ENCODE measurements around the gene MAP3K4.

Gene MAP3K4

GRCh38 chr6:161151059-161151645 is 159.6 kb downstream of the MAP3K4 start:
- Histone ChIP-seq H3K27me3 (ENCODE audit: insufficient read depth, low read length) (no peaks in the 10 kb centered on the region), H3K9me3 (ENCODE audit: low read length) (peaks cover 1% of the 10 kb centered on the region), H3K4me1 (ENCODE audit: insufficient read depth, low read length) (no peaks in the 10 kb centered on the region), H3K36me3 (ENCODE audit: insufficient read depth, low read length) (peaks cover 83% of the 10 kb centered on the region), H3K4me3 (ENCODE audit: low read length) (no peak overlapping the region), H2AFZ (ENCODE audit: low read depth, low read length) (no peak overlapping the region)

GRCh38 chr6:161151660-161152526 is 160.3 kb downstream of the MAP3K4 start:
- H3K36me3 ChIP-seq (ENCODE audit: insufficient read depth, low read length): peaks cover 76% of the 10 kb centered on the region
- H3K27me3 ChIP-seq (ENCODE audit: insufficient read depth, low read length): no peaks in the 10 kb centered on the region
- no peak overlapping the region for H3K4me3 ChIP-seq (ENCODE audit: low read length)
- peaks cover 1% of the 10 kb centered on the region for H3K9me3 ChIP-seq (ENCODE audit: low read length)
- H3K4me1 ChIP-seq (ENCODE audit: insufficient read depth, low read length): no peaks in the 10 kb centered on the region
- H2AFZ ChIP-seq (ENCODE audit: low read depth, low read length): no peak overlapping the region

- peaks cover 70% of the 10 kb centered on the region for H3K36me3 ChIP-seq (ENCODE audit: insufficient read depth, low read length)
- H3K27me3 ChIP-seq (ENCODE audit: insufficient read depth, low read length): no peaks in the 10 kb centered on the region
- peaks cover 1% of the 10 kb centered on the region for H3K9me3 ChIP-seq (ENCODE audit: low read length)
- H2AFZ ChIP-seq (ENCODE audit: low read depth, low read length): no peak overlapping the region
- H3K4me3 ChIP-seq (ENCODE audit: low read length): no peak overlapping the region
- no peaks in the 10 kb centered on the region for H3K4me1 ChIP-seq (ENCODE audit: insufficient read depth, low read length)
These were observed 160.9 kb downstream of the MAP3K4 start for GRCh38 chr6:161152527-161152862.

GRCh38 chr6:161152907-161153662 is 161.5 kb downstream of the MAP3K4 start:
- Histone ChIP-seq H3K27me3 (ENCODE audit: insufficient read depth, low read length) (no peaks in the 10 kb centered on the region), H3K4me1 (ENCODE audit: insufficient read depth, low read length) (no peaks in the 10 kb centered on the region), H2AFZ (ENCODE audit: low read depth, low read length) (no peak overlapping the region), H3K9me3 (ENCODE audit: low read length) (no peaks in the 10 kb centered on the region), H3K4me3 (ENCODE audit: low read length) (no peak overlapping the region), H3K36me3 (ENCODE audit: insufficient read depth, low read length) (peaks cover 70% of the 10 kb centered on the region)

GRCh38 chr6:161153725-161154124 is 162.2 kb downstream of the MAP3K4 start:
- Histone ChIP-seq H3K36me3 (ENCODE audit: insufficient read depth, low read length) (peaks cover 70% of the 10 kb centered on the region), H3K4me3 (ENCODE audit: low read length) (no peak overlapping the region), H3K9me3 (ENCODE audit: low read length) (no peaks in the 10 kb centered on the region), H3K27me3 (ENCODE audit: insufficient read depth, low read length) (no peaks in the 10 kb centered on the region), H3K4me1 (ENCODE audit: insufficient read depth, low read length) (no peaks in the 10 kb centered on the region), H2AFZ (ENCODE audit: low read depth, low read length) (no peak overlapping the region)

GRCh38 chr6:161154796-161155335 is 163.3 kb downstream of the MAP3K4 start:
- no peak overlapping the region for H2AFZ ChIP-seq (ENCODE audit: low read depth, low read length)
- no peaks in the 10 kb centered on the region for H3K27me3 ChIP-seq (ENCODE audit: insufficient read depth, low read length)
- no peak overlapping the region for H3K4me3 ChIP-seq (ENCODE audit: low read length)
- H3K9me3 ChIP-seq (ENCODE audit: low read length): no peaks in the 10 kb centered on the region
- peaks cover 71% of the 10 kb centered on the region for H3K36me3 ChIP-seq (ENCODE audit: insufficient read depth, low read length)
- H3K4me1 ChIP-seq (ENCODE audit: insufficient read depth, low read length): no peaks in the 10 kb centered on the region

- Histone ChIP-seq H3K9me3 (ENCODE audit: low read length) (peaks cover 10% of the 10 kb centered on the region), H2AFZ (ENCODE audit: low read depth, low read length) (no peak overlapping the region), H3K27me3 (ENCODE audit: insufficient read depth, low read length) (no peaks in the 10 kb centered on the region), H3K4me1 (ENCODE audit: insufficient read depth, low read length) (no peaks in the 10 kb centered on the region), H3K36me3 (ENCODE audit: insufficient read depth, low read length) (peaks cover 77% of the 10 kb centered on the region), H3K4me3 (ENCODE audit: low read length) (no peak overlapping the region)
These were observed 169.6 kb downstream of the MAP3K4 start for GRCh38 chr6:161161121-161161520.

- Histone ChIP-seq H3K27me3 (ENCODE audit: insufficient read depth, low read length) (no peaks in the 10 kb centered on the region), H3K4me3 (ENCODE audit: low read length) (no peak overlapping the region), H3K36me3 (ENCODE audit: insufficient read depth, low read length) (peaks cover 80% of the 10 kb centered on the region), H2AFZ (ENCODE audit: low read depth, low read length) (no peak overlapping the region), H3K9me3 (ENCODE audit: low read length) (peaks cover 10% of the 10 kb centered on the region), H3K4me1 (ENCODE audit: insufficient read depth, low read length) (no peaks in the 10 kb centered on the region)
These were observed 170.5 kb downstream of the MAP3K4 start for GRCh38 chr6:161161889-161162624.

GRCh38 chr6:161162722-161163121 is 171.2 kb downstream of the MAP3K4 start:
- peaks cover 78% of the 10 kb centered on the region for H3K36me3 ChIP-seq (ENCODE audit: insufficient read depth, low read length)
- H3K27me3 ChIP-seq (ENCODE audit: insufficient read depth, low read length): no peaks in the 10 kb centered on the region
- H3K9me3 ChIP-seq (ENCODE audit: low read length): peaks cover 11% of the 10 kb centered on the region
- H3K4me3 ChIP-seq (ENCODE audit: low read length): no peak overlapping the region
- no peaks in the 10 kb centered on the region for H3K4me1 ChIP-seq (ENCODE audit: insufficient read depth, low read length)
- H2AFZ ChIP-seq (ENCODE audit: low read depth, low read length): no peak overlapping the region

- H3K36me3 ChIP-seq (ENCODE audit: insufficient read depth, low read length): peaks cover 69% of the 10 kb centered on the region
- H3K9me3 ChIP-seq (ENCODE audit: low read length): peaks cover 11% of the 10 kb centered on the region
These were observed 172.1 kb downstream of the MAP3K4 start for GRCh38 chr6:161163466-161164181.

GRCh38 chr6:161164182-161164625 is 172.6 kb downstream of the MAP3K4 start:
- H3K9me3 ChIP-seq (ENCODE audit: low read length): peaks cover 11% of the 10 kb centered on the region
- H3K4me1 ChIP-seq (ENCODE audit: insufficient read depth, low read length): peaks cover 4% of the 10 kb centered on the region
- peaks cover 64% of the 10 kb centered on the region for H3K36me3 ChIP-seq (ENCODE audit: insufficient read depth, low read length)

More at GRCh38 chr6:161163466-161164181, 172.1 kb downstream of the MAP3K4 start:
- Histone ChIP-seq H2AFZ (ENCODE audit: low read depth, low read length) (no peak overlapping the region), H3K4me3 (ENCODE audit: low read length) (no peak overlapping the region), H3K27me3 (ENCODE audit: insufficient read depth, low read length) (no peaks in the 10 kb centered on the region), H3K4me1 (ENCODE audit: insufficient read depth, low read length) (peaks cover under 1% of the 10 kb centered on the region)

GRCh38 chr6:161166176-161166575 is 174.6 kb downstream of the MAP3K4 start:
- Histone ChIP-seq H2AFZ (ENCODE audit: low read depth, low read length) (no peak overlapping the region), H3K27me3 (ENCODE audit: insufficient read depth, low read length) (no peaks in the 10 kb centered on the region), H3K9me3 (ENCODE audit: low read length) (peaks cover 8% of the 10 kb centered on the region), H3K4me3 (ENCODE audit: low read length) (no peak overlapping the region), H3K4me1 (ENCODE audit: insufficient read depth, low read length) (peaks cover 6% of the 10 kb centered on the region), H3K36me3 (ENCODE audit: insufficient read depth, low read length) (peaks cover 52% of the 10 kb centered on the region)

More at GRCh38 chr6:161164182-161164625, 172.6 kb downstream of the MAP3K4 start:
- Histone ChIP-seq H3K27me3 (ENCODE audit: insufficient read depth, low read length) (no peaks in the 10 kb centered on the region), H3K4me3 (ENCODE audit: low read length) (no peak overlapping the region), H2AFZ (ENCODE audit: low read depth, low read length) (no peak overlapping the region)
